ENCODE measurements around the gene ZFYVE19.

Gene ZFYVE19

GRCh38 chr15:40819048-40819447, 12.2 kb downstream of the ZFYVE19 start:
- TF ChIP-seq GATA3 (IDR thresholded peaks at IDR 0.05; ENCODE audit: low read depth, low read length) (no peak), GATA2 (IDR thresholded peaks at IDR 0.05; ENCODE audit: low read depth, low read length) (no peak)

DNA sequence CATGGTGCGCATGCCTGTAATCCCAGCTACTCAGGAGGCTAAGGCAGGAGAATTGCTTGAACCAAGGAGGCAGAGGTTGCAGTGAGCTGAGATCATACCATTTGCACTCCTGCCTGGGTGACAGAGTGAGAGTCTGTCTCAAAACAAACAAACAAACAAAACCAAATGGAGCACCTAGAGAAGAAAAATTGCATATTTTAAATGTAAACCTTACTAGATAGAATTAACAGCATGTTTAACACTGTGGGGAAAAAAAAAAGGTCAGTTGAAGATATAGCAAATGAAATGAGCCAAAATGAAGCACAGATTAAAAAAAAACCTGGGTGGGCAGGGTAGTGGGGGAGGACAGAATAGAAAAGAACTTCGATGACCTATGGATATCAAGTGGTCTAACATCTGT, 14.3 kb downstream of the ZFYVE19 start:
- TF ChIP-seq GATA3 (IDR thresholded peaks at IDR 0.05; ENCODE audit: low read depth, low read length): no peak
- no peak for TF ChIP-seq GATA2 (IDR thresholded peaks at IDR 0.05; ENCODE audit: low read depth, low read length)

DNA sequence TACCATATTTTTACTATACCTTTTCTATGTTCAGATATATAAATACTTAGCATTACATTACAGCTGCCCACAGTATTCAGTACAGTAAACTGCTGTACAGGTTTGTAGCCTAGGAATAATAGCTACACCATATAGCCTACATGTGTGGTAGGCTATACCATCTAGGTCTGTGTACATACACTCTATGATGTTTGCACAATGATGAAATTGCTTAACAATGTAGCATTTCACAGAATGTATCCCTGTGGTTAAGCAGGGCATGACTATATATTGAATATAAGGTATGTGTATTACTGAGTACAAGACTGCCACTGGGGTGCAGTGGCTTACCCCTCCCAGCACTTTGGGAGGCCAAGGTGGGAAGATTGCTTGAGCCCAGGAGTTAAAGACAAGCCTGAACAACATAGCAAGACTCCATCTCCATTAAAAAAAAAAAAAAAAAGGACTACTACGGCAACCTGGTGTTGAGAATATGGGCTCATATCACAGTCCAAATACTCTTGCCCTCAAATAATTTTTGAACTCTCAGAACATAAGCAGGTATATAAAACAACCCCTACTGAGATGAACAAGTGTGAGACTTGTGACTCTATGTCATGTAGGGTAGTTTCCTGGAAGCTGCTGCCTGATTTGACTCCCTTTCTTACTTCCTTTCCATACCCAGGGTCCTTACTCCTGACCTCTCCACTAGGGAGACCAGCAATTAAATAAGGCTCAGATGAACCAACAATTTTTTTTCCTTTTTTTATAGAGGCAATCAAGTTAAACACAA, 16.9 kb downstream of the ZFYVE19 start:
- TF ChIP-seq GATA2 (IDR thresholded peaks at IDR 0.05; ENCODE audit: low read depth, low read length) (no peak), GATA3 (IDR thresholded peaks at IDR 0.05; ENCODE audit: low read depth, low read length) (no peak)

DNA sequence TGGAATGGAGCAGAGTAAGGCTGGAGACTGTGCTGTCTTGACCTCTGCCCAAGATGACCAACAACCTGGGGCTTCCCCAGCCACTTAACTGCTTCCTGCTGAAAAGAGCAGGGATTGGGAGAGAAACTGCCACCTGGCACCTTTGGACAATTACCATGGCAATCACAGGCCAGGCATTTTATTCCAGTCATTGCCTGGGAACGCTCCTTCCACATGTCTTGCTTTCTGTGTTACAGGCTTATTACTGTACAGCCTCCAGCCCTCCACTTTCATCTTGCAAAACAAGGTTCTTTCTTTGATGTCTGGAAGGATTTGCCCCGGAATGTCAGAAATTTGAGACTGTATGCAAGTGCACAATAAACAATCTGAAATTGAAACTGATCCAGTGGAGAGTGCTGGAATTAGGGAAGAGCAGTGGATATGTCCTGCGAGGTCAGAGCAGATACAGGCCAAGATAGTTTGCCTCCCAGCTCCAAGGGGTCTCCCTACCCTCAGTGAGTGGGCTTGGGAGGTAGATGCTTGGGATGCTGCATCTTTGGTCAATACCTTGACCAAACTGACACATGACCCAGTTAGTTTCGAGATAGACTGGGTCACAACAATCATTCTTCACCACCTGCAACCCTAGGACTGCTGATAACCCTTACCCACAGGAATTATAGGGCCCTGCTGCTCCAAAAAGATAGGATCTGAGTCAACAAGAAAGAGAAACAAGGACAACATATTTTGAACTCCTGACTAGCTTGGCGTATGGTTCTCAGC, 19.0 kb downstream of the ZFYVE19 start:
- TF ChIP-seq GATA2 (IDR thresholded peaks at IDR 0.05; ENCODE audit: low read depth, low read length): no peak
- no peak for TF ChIP-seq GATA3 (IDR thresholded peaks at IDR 0.05; ENCODE audit: low read depth, low read length)

- TF ChIP-seq GATA3 (IDR thresholded peaks at IDR 0.05; ENCODE audit: low read depth, low read length): no peak
- no peak for TF ChIP-seq GATA2 (IDR thresholded peaks at IDR 0.05; ENCODE audit: low read depth, low read length)
These were observed 19.7 kb downstream of the ZFYVE19 start for GRCh38 chr15:40826423-40827075.

DNA sequence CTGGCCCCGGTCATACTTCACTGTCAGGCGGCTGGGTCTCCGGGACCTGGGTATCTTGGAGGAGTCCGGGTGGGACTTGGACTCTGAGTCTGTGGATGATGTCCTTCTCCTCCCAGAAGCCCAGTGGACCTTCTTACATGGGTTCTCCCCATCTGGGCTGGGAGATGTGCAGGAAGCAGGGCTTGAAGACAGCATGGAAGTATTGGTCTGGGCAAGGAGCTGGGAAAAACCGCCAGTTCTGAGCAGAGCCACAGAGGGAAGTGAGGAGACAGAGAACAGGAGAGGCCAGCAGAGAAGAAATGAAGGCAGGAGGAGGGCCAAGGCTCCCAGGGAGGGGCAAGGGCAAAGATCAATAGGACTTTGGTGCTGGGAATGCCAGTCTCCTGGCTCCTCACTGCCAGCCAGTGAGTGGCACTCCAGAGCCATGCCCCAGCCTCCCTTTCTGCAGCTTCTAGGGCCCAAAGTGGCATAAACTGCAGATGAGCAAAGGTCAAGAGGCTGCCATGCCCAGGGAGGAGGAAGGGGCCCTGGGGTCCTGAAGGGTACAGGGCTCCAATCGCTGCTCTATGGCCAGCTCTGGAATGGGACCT, 21.7 kb downstream of the ZFYVE19 start, which contains the start of gene PPP1R14D:
TSS of gene PPP1R14D (minus strand) at position 262 of the 590 bp plus-strand sequence. CDS start at position 195, 67 bp downstream.
- TF ChIP-seq GATA2 (IDR thresholded peaks at IDR 0.05; ENCODE audit: low read depth, low read length): no peak
- TF ChIP-seq GATA3 (IDR thresholded peaks at IDR 0.05; ENCODE audit: low read depth, low read length): no peak

DNA sequence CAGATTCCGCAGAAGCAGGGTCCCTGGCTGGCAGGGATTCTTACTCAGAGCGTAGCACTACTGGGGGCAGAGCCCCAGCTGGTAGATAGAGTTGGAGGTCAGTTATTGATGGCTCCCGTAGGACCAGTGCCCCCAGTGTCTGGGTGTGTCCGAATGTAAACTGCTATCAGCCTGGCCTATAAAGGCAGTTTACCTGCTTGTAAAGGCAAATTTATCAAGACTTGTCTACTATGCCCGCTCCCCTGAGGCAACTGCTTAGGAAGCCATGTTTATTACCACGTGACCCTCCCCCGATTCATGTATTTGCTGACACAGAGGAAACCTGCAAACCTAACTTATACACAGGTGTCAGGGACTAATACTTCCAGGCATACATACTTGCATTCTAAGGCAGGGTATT, 22.2 kb downstream of the ZFYVE19 start:
- TF ChIP-seq GATA3 (IDR thresholded peaks at IDR 0.05; ENCODE audit: low read depth, low read length) (no peak), GATA2 (IDR thresholded peaks at IDR 0.05; ENCODE audit: low read depth, low read length) (no peak)

DNA sequence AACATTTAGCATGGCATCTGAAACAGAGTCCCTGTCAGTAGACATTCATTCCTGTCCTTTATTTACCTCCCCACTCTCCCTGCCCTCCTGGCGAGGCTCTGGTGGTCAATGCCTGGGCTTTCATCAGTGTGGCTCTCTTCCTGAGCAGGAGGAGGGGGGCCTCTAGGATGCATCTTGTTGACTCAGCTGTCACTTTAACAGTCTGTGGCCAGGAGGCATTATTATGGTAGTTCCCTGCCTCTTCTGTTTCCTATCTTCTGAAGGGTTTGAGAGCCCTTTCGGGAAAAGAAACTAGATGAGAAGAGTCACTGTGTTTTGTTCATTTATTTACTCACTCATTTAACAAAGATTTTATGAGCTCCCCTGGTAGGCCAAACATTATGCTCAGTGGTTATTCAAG, 24.0 kb downstream of the ZFYVE19 start:
- no peak for TF ChIP-seq GATA2 (IDR thresholded peaks at IDR 0.05; ENCODE audit: low read depth, low read length)
- TF ChIP-seq GATA3 (IDR thresholded peaks at IDR 0.05; ENCODE audit: low read depth, low read length): no peak

GRCh38 chr15:40831861-40832260, 25.0 kb downstream of the ZFYVE19 start:
- TF ChIP-seq GATA3 (IDR thresholded peaks at IDR 0.05; ENCODE audit: low read depth, low read length) (no peak), GATA2 (IDR thresholded peaks at IDR 0.05; ENCODE audit: low read depth, low read length) (no peak)

GRCh38 chr15:40832903-40833302, 26.0 kb downstream of the ZFYVE19 start:
- no peak for TF ChIP-seq GATA2 (IDR thresholded peaks at IDR 0.05; ENCODE audit: low read depth, low read length)
- no peak for TF ChIP-seq GATA3 (IDR thresholded peaks at IDR 0.05; ENCODE audit: low read depth, low read length)

- TF ChIP-seq GATA3 (IDR thresholded peaks at IDR 0.05; ENCODE audit: low read depth, low read length) (no peak), GATA2 (IDR thresholded peaks at IDR 0.05; ENCODE audit: low read depth, low read length) (no peak)
These were observed 29.1 kb downstream of the ZFYVE19 start for GRCh38 chr15:40836020-40836419.

- no peak for TF ChIP-seq GATA3 (IDR thresholded peaks at IDR 0.05; ENCODE audit: low read depth, low read length)
- no peak for TF ChIP-seq GATA2 (IDR thresholded peaks at IDR 0.05; ENCODE audit: low read depth, low read length)
These were observed 31.9 kb downstream of the ZFYVE19 start for GRCh38 chr15:40838756-40839155.

DNA sequence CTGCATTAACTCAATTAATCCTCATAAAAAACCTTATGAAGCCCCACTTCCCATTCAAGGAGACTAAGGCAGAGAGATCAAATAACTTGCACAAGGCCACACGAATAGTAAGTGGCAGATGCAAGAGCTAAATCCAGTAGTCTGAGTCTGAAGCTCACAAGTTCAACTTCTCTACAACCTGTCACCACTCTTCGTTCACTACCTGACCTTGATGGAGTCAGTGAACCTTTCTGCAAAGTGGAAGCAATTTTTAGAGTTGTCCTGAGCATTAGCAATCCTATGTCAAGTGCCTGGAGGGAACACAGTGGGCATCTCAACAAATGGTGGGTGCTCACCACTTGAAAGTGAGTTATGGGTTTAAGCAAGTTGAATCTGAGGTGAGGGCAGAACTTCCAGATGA, 34.9 kb downstream of the ZFYVE19 start:
- TF ChIP-seq GATA2 (IDR thresholded peaks at IDR 0.05; ENCODE audit: low read depth, low read length) (no peak), GATA3 (IDR thresholded peaks at IDR 0.05; ENCODE audit: low read depth, low read length) (no peak)
